ELF-1 (cell line): ENCODE measurements around the gene PHAX.
"Not testable (repeated sequence)": the region's sequence is repeated elsewhere in the genome, so short reads cannot be mapped to it uniquely, and the experiment has no call there.

Source experiments
- DNase-seq: peaks from one replicate; pipeline ENCODE4 v3.0.0-alpha.2; 2016; ENCODE audit warnings: low read depth, low spot score

The PHAX gene, protein sequence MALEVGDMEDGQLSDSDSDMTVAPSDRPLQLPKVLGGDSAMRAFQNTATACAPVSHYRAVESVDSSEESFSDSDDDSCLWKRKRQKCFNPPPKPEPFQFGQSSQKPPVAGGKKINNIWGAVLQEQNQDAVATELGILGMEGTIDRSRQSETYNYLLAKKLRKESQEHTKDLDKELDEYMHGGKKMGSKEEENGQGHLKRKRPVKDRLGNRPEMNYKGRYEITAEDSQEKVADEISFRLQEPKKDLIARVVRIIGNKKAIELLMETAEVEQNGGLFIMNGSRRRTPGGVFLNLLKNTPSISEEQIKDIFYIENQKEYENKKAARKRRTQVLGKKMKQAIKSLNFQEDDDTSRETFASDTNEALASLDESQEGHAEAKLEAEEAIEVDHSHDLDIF

DNA sequence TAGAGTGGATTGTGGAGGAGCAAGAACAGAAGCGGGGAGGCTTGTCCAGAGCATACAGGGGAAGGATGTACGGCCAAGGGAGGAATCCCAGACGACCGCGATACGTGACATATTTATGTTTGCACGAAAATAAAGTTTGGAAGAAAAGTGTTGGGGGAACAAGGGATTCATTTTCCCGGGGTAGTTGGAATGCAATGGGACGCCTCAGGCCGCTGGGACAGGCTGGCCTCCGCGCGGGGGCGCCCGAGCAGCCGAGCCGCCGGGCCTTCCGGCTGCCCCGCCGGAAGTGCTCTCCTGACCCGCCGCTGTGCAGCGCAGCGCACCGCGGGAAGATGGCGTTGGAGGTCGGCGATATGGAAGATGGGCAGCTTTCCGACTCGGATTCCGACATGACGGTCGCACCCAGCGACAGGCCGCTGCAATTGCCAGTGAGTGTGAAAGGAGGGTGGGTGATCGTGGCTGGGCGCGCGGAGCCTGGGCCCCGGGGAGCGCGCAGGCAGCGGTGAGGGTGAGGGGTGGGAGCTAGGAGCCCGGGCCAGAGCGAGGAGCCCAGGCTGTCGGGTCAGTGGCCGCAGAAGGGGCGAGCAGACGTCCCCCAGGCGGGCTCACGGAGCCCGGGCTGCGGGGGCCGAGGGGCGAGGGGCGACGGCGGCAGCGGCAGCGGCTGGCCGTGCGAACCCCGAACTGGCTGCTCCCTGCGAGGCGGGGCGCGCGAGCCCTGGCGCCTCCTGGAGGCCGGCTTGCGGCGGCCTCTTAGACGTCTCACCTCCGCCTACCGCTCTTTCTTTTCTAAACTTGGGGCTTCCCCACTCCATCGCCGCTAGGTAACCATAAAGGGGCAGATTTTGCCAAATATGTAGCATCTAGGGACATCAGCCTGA lies at the start of gene PHAX:
Gene PHAX, plus strand, starts transcription at position 317 of the 881 bp plus-strand sequence. Its CDS starts 16 bp downstream, at position 333.
- peak; percentile 89 for DNase-seq

- no peak for DNase-seq
These were observed 48.1 kb upstream of the PHAX start for GRCh38 chr5:126552614-126553013.

GRCh38 chr5:126555101-126555500 lies 45.6 kb upstream of the PHAX start:
- DNase-seq = not testable (repeated sequence)

- no peak for DNase-seq
These were observed 38.8 kb upstream of the PHAX start for GRCh38 chr5:126561908-126562307.

DNA sequence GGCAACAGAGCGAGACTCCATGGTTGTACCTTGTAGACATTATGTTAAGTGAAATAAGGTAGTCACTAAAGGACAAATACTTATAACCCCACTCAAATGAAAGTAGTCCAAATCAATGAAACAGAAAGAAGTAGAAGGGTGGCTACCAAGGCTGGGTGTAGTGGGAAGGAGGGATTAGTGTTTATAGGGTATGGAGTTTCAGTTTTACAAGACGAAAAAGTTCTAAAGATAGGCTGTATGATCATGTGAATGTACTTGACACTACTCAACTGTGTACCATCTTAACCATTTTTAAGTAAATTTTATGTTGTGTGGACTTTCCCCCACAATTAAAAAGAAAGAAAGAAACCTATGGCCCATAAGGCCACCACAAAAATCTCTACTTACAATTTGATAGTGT lies 37.9 kb upstream of the PHAX start:
- no peak for DNase-seq

- DNase-seq = no peak
These were observed 32.5 kb upstream of the PHAX start for GRCh38 chr5:126568206-126568755.

DNA sequence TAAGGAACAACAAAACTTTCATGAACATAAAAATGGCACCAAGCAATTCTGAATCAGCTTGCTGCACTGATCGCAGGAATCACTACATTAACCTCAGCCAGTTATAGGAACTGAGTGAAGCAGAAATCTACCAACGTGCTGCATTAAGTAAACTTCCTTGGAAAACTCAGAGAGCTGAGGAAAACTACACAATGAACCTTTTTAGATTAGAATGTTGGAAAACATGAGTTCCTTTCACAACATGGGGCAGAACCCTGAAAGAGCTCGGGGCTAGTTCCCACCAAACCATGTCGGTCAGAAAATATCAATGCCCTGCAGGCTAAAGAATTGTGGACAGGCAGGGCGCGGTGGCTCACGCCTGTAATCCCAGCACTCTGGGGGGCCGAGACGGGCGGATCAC lies 25.1 kb upstream of the PHAX start:
- no peak for DNase-seq

GRCh38 chr5:126576974-126577373 lies 23.8 kb upstream of the PHAX start:
- no peak for DNase-seq

GRCh38 chr5:126577415-126577814 lies 23.3 kb upstream of the PHAX start:
- no peak for DNase-seq

GRCh38 chr5:126579716-126580115 lies 21.0 kb upstream of the PHAX start:
- no peak for DNase-seq

DNA sequence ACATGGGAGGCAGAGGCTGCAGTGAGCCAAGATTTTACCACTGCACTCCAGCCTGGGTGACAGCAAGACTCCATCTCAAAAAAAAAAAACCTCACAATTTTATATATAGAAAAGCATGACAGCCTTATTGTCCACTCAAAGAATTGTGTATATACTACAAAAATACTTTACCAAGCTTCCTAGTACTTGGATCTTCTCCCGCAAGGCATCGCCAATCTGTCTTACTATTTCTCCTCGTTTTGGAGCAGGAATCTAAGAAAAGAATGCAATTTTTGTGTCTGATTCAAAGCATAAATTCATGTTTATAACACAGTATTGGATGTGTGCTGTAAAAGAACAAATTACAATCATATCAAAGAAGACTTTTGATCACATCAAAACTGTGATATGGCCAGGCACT lies 17.0 kb upstream of the PHAX start:
- DNase-seq = no peak

DNA sequence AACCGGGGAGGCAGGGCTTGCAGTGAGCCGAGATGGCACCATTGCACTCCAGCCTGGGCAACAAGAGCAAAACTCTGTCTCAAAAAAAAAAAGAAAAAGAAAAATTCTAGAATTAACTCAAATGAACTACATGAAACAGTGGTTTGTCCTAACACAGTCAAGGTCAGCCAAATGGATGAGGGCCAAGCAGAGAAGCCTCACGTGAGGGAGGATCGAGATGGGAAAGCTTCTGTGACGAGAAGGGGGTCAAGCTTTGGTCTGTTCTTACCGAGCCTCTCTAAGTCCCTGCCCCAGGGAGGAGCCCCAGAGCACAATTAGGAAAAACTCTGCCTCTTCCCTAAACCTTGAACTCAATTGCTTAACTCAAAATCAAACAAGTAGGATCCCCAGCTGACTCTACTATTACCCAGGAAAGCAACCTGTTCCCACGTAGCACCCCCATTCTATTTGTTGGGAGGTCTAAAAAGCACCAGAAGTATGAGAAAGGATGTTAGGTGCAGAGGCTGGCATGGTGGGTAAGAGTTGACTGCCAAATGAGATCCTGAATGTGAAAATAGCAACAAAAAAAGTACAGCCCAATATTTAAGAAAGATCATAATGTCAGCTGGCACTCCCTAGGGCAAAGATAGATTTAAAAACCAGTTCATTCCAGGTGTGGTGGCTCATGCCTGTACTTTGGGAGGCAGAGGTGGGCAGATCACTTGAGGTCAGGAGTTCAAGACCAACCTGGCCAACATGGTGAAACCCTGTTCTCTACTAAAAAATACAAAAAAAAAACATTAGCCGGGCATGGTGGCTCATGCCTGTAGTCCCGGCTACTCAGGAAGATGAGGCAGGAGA lies 13.0 kb upstream of the PHAX start:
- no peak for DNase-seq

DNA sequence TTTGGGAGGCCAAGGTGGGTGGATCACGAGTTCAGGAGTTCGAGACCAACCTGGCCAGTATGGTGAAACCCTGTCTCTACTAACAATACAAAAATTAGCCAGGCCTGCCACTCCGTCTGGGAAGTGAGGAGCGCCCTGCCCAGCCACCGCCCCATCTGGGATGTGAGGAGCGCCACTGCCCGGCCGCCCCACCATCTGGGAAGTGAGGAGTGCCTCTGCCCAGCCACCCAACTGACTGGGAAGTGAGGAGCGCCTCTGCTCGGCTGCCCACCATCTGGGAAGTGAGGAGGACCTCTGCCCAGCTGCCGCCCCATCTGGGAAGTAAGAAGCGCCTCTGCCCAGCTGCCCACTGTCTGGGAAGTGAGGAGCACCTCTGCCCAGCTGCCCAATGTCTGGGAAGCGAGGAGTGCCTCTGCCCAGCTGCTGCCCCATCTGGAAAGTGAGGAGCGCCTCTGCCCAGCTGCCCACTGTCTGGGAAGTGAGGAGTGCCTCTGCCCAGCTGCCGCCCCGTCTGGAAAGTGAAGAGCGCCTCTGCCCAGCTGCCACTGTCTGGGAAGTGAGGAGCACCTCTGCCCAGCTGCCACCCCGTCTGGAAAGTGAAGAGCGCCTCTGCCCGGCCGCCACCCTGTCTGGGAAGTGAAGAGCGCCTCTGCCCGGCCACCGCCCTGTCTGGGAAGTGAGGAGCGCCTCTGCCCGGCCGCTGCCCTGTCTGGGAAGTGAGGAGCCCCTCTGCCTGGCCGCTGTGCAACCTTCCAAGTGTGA lies 11.0 kb upstream of the PHAX start:
- no peak for DNase-seq

DNA sequence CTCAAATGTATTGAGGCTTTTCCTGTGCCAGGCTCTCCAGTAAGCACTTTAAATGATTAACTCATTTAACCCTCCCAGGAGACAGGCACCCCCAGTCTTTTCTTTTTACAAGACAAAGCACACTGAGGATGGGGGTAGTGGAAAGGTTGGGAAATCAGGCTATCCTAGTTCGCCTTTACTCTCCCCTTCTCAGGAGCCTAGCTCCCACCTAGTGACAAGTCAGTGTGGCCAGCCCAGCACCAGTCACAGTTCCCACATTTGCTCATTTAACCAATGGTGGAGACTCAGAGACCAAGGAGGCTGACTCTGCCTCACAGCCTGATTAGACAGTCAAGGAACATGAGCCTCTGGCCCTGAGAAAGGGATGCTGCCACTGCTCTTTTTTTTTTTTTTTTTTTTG lies 9.2 kb upstream of the PHAX start:
- no peak for DNase-seq

DNA sequence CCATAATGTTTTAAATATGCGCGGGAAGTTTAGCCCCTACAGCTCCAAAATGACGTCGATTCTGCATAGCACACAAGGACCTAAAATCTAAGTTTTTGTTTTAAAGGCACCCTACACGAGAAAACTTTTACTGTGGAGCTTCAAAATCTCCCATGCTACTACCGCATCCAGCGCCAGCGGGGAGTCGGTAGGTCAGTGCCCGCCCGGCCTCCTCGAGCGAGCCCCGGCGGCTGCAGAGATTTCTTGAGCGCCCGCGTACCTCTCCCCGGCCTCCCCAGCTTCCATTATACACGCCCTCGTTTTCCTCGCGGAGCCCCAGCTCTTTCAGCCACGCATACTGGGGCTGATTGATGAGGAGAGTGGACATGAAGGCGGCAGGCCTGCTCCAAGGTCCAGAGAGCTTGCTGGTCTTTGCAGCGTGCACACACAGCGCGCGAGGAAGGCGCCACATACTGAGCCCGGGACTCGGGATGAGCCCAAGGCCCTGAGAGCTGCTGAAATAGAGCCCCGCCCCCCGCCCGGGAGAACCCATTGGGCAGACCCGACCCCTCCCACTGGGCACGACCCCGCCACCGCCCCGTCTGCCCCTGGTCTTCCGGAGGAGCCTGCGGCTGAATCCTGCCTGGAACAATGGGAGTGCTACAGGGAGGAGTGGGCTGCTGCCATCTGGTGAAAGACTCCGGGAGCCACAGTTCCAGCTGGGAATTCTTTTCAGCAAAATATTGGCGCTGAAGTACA lies 5.8 kb upstream of the PHAX start, which contains the start of gene ALDH7A1:
Gene ALDH7A1, minus strand, starts transcription at position 472 of the 738 bp plus-strand sequence. Its CDS starts 21 bp downstream, at position 451.
- DNase-seq = peak; percentile 97

- DNase-seq = no peak
These were observed 5.2 kb upstream of the PHAX start for GRCh38 chr5:126595486-126596083.

GRCh38 chr5:126597156-126597555 lies 3.6 kb upstream of the PHAX start:
- DNase-seq = no peak

- DNase-seq = no peak
These were observed 1.2 kb upstream of the PHAX start for GRCh38 chr5:126599499-126599898.

GRCh38 chr5:126599971-126600630 lies 646 bp upstream of the PHAX start:
- not testable (repeated sequence) for DNase-seq
